Non-pigmented ciliary epithelial cell (primary cell): Measurements from ENCODE around the gene DCST2.
A peak's percentile ranks its signal among the peaks of the same experiment; 100 is the strongest.

Source experiments
- DNase-seq: peaks from one replicate; pipeline ENCODE4 v3.0.0-alpha.2; 2010; ENCODE audit warnings: low read depth

Gene DCST2

DNA sequence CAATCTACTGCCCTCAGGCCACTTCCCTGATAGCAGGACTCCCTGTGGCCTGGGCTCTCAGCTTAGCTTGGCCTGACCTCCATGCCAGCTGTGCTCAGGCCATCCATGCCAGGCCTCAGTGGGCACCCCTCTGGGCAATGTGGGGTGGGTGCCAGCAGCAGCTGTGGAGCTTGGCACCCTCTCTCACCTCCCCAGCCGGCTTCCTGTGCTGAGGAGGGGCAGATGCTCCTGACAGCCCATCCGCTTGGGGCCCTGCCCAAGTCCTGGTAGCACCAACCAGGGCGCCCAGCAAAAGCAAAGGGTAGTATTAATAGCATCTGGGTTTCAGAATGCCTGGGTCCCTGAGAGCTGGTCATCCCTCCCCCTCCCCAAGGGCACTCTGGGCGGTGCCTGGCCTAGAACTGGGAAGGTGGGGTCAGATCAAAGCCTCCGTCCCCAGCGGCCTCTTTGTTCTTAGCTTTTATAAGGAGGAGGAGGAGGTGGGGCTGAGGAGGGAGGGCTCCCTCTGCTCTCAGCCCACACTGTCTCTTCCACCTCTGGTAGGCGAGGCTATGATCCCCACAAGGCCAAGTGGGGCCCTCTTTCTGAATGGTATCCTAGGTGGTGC is 36.1 kb upstream of the DCST2 start:
- no peak for DNase-seq

- no peak for DNase-seq
Measured at GRCh38 chr1:155068599-155068998, 35.0 kb upstream of the DCST2 start.

DNA sequence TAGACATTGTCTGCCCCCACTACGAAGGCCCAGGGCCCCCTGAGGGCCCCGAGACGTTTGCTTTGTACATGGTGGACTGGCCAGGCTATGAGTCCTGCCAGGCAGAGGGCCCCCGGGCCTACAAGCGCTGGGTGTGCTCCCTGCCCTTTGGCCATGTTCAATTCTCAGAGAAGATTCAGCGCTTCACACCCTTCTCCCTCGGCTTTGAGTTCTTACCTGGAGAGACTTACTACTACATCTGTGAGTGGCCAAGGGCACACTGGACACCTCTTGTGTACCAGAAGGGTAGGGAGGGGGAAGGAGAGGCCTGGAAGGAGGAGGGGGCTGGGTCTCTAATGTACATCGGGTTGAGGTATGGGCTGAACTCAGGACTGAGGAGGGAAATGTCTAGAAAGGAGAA is 33.2 kb upstream of the DCST2 start:
- no peak for DNase-seq

- DNase-seq = no peak
Measured at GRCh38 chr1:155064832-155065429, 31.4 kb upstream of the DCST2 start.

GRCh38 chr1:155064111-155064831 is 30.7 kb upstream of the DCST2 start:
- no peak for DNase-seq

- peak; percentile 37 for DNase-seq
Measured at GRCh38 chr1:155063550-155064110, 30.0 kb upstream of the DCST2 start, which contains the start of gene EFNA4. EFNA4 (plus strand) TSS chr1:155063740; CDS start chr1:155063824, 84 bp downstream.

DNA sequence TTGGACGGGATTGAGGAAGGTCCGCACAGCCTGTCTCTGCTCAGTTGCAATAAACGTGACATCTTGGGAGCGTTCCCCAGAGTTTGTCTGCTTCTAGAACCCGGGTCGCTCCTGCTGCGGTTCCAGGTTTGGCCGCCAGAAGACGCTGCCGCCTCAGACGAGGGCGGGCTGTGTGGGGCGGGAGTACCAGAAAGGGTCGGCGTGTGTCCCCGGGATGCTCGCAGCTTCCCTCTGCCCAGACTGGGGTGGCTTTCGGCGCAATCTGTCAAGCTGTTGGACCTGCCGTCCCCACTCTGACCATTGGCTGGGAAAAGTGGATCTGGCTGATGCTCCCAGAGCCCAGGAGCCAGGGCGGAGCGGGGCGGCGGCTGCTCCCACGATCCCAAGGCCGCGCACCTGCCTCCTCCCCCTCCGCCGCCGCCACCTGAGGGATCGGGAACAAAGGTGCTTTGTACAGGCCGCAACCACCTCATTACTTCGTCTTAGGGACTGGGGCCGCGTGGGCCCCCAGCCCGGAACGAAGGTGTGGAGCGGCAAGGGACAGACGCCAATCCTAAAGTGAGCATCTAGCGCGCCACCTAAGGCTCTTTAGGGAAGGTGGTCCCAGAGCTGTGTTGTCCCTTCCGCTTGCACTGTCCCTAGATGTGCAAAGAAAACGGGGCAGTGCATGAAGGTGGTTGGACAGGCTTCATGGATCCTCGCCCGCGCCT is 29.3 kb upstream of the DCST2 start:
- DNase-seq = no peak

DNA sequence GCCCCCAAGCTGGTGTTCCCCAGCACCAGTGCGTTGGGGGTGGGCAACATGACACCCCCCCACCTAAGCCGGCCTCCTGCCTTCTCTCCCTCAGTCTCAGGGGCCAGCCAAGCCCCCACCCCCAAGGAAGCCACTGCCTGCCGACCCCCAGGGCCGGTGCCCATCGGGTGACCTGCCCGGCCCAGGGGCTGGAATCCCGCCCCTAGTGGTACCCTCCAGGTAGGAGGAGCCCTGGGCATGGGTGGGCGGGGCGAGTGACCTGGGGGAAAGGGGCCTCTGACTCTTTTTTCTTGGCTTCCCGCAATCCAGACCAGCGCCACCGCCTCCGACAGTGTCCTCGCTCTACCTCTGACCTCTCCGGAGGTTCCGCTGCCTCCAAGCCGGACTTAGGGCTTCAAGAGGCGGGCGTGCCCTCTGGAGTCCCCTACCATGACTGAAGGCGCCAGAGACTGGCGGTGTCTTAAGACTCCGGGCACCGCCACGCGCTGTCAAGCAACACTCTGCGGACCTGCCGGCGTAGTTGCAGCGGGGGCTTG is 28.6 kb upstream of the DCST2 start:
- no peak for DNase-seq

- DNase-seq = peak; percentile 38
Measured at GRCh38 chr1:155061381-155062150, 28.0 kb upstream of the DCST2 start.

GRCh38 chr1:155060736-155061135 is 27.2 kb upstream of the DCST2 start:
- no peak for DNase-seq

- no peak for DNase-seq
Measured at GRCh38 chr1:155057788-155058211, 24.2 kb upstream of the DCST2 start.

DNA sequence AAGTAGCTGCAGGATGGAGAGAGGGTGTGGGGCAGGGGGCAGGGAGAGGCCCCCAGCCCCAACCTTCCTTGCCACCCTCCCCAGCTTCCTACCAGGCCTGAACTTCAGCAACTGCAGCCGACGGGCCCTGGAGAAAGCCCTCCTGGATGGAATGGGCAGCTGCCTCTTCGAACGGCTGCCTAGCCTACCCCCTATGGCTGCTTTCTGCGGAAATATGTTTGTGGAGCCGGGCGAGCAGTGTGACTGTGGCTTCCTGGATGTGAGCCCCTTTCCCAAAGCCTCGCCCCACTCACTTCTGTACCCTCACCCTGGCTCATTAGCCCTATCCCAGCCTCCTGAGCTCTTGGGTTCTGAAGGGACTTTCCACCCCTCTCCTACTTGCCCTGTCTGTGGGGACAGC is 23.5 kb upstream of the DCST2 start:
- no peak for DNase-seq

GRCh38 chr1:155053531-155054105 is 20.0 kb upstream of the DCST2 start:
- no peak for DNase-seq

DNA sequence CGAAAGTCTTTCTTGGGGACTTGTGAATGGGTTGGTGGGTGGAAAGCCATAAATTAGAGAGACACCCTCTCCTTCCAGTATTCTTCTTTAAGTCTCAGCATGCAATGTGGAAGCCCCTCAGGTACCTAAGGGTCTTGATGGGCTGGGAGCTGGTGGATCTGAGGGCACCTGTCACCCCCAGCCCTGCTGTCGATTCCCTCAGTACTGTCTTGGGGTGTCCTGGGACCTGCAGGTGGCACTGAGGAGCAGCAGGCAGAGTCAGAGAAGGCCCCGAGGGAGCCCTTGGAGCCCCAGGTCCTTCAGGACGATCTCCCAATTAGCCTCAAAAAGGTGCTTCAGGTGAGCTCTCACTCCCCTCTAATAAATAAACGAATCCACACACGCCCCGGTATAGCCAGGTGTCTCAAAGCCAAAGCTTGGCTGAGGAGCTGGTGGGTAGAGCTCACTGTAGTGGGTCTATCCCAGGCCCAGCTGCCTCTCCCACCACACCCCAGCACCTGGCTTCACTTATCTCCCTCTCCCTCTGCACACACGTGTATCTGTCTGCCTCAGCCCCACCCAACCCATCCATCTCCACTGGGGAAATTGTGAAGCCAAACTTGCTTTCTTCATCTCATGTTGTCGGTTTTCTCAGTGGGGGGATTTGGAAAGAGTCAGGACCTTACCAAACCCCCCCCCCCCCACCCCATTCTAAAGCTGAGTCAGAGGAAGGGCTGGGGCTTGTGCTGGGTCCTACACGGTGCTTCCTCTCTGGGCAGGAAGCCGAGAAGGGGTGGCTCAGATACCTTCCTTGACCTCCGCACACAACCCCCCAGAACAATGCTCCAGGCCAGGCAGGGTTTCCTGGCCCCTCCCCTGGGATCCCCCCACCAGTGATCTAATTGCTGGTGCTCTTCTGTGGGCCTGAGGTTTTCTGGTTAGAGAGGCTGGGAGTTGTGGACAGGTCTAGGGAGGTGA is 19.1 kb upstream of the DCST2 start:
- no peak for DNase-seq

DNA sequence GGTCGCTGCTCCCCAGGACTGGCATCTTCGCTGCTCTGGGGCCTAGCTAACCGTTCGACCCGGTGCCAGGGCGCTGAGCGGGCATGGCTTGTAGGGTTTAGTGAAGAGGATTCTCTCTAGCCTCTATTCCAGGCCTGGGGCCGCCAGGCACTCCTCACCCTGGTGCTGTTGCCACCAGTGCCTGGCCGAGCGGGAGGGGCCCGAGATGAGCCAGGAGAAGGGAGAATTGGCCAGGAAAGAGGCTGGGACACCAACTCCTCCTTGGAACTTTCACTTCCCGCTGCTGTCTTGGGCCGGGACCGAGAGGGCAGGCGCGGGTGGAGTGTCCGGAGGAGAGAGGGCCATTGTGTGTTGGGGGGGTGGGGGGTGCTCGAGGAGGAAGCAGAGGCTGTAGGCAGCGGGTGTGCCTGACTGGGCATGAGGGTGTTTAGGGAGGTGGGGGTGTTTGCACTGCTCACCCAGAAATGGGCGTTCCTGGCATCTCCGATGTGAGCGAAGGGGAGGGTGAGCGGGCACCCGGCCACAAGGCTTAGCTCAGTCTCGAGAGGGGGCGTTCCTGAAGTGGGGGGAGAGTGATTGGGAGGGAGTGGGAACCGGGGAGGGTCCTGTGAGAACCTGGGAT is 18.3 kb upstream of the DCST2 start:
- DNase-seq = no peak

DNA sequence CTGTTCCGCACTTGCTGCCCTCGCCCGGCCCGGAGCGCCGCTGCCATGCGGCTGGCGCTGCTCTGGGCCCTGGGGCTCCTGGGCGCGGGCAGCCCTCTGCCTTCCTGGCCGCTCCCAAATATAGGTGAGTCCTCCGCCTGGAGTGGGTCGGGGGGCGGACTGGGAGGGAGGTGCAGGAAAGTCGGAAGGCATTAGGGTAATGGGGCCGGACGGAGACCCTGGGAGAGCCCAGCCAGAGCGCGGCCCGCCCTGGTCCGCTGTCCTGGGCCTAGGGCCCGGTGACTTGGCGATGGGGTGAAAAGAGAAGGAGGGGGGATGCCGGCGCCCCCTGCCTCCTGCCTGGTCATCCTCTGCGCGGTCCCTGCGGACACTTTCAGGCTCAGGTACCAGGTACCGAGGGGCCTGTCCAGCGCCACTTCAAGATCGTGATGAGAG is 17.8 kb upstream of the DCST2 start:
- no peak for DNase-seq

DNA sequence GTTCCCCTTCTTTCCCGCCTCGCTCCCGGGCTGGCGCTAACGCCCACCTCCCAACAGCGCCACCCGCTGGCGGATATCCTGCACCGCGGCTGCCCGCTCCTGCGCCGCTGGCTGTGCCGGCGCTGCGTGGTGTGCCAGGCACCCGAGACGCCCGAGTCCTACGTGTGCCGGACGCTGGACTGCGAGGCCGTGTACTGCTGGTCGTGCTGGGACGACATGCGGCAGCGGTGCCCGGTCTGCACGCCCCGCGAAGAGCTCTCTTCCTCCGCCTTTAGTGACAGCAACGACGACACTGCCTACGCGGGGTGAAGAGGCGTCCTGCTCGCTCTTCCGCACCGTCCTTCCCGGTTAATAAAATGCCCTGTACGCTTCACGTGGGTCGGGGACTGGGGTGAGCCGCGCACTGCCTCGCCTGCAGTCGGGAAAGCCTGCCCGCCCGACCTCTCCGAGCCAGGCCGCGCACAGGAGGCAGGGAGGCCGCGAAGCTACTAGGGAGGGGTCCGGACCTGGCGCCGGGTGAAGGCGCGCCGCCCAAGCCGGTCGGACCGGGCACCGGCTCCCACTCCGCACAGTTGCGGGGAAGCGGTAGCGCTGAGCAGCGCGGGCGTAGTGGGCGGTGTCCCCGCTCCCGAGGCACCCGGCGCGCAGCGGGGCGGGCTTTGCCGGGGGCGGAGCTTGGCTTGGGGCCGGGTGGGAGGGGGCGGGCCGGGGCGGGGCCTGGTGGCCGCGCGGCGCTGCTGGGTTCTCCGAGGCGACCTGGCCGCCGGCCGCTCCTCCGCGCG is 17.2 kb upstream of the DCST2 start, which contains the start of gene ADAM15:
Gene ADAM15, plus strand, starts transcription at position 757 of the 782 bp plus-strand sequence. CDS start 71 bp downstream, outside the sequence.
- no peak for DNase-seq
